Endodermal cell (in vitro differentiated cells): ENCODE measurements around the gene AP5B1. TPM values are rescaled to one million over a fixed set of nuclear protein-coding genes. Genes with fewer than 3 reads are reported as not detected.

ENCODE experiments used
- DNase-seq: peaks from one replicate; pipeline ENCODE4 v3.0.0-alpha.2; 2017
- H3K27ac ChIP-seq: 2 replicates; pipeline ENCODE4 v1.5.1; 2013; ENCODE audit warnings: mild to moderate bottlenecking, low read depth, low read length, moderate library complexity
- H3K27me3 ChIP-seq: 2 replicates; pipeline ENCODE4 v1.6.1; 2013; ENCODE audit warnings: mild to moderate bottlenecking, low read length, moderate library complexity; ENCODE audit not compliant: insufficient read depth, control insufficient read depth, poor library complexity, severe bottlenecking
- H3K36me3 ChIP-seq: 2 replicates; pipeline ENCODE4 v1.7.0; 2013; ENCODE audit warnings: mild to moderate bottlenecking, low read length, moderate library complexity; ENCODE audit not compliant: control insufficient read depth, insufficient read depth
- H3K4me1 ChIP-seq: one replicate; pipeline ENCODE4 v1.7.0; 2013; ENCODE audit warnings: low read length; ENCODE audit not compliant: control insufficient read depth, insufficient read depth
- H3K4me3 ChIP-seq: 2 replicates; pipeline ENCODE4 v1.5.1; 2013; ENCODE audit warnings: mild to moderate bottlenecking, low read length, moderate library complexity
- H3K9ac ChIP-seq: 2 replicates; pipeline ENCODE4 v1.6.1; 2013; ENCODE audit warnings: mild to moderate bottlenecking, low read length, moderate library complexity; ENCODE audit not compliant: poor library complexity, severe bottlenecking; ENCODE audit errors: extremely low read depth
- H3K9me3 ChIP-seq: 2 replicates; pipeline ENCODE4 v1.6.1; 2013; ENCODE audit warnings: mild to moderate bottlenecking, low read length, moderate library complexity; ENCODE audit not compliant: control insufficient read depth
- H3K27ac Mint-ChIP-seq: 2 replicates; pipeline ENCODE4 v1.8.0; 2020; ENCODE audit warnings: mixed read lengths
- H3K27me3 Mint-ChIP-seq: 2 replicates; pipeline ENCODE4 v1.8.0; 2021; ENCODE audit warnings: mild to moderate bottlenecking, mixed read lengths; ENCODE audit not compliant: insufficient read depth
- H3K36me3 Mint-ChIP-seq: 2 replicates; pipeline ENCODE4 v1.8.0; 2020; ENCODE audit warnings: low read depth, mixed read lengths
- H3K4me1 Mint-ChIP-seq: 2 replicates; pipeline ENCODE4 v1.8.0; 2020; ENCODE audit warnings: mixed read lengths
- H3K4me3 Mint-ChIP-seq: 2 replicates; pipeline ENCODE4 v1.8.0; 2020; ENCODE audit warnings: mild to moderate bottlenecking, moderate library complexity, mixed read lengths
- H3K9me3 Mint-ChIP-seq: 2 replicates; pipeline ENCODE4 v1.8.0; 2020; ENCODE audit warnings: mild to moderate bottlenecking, mixed read lengths
- WGBS, 2 experiments: methylation state at CpG; one replicate each; pipeline versions ENCODE4 v1.1.5 to v1.1.7; 2013; ENCODE audit warnings: missing lambda C conversion rate in 2 of 2, mixed read lengths in 1 of 2; ENCODE audit not compliant: insufficient coverage in 1 of 2, insufficient read length in 1 of 2; 5-methylcytosine and 5-hydroxymethylcytosine counted together
- total RNA-seq, 2 donors: library from RNA; stranded (reverse); fragmentation: NEBNext Ultra II Directional in 1 of 2; extraction: Animal tissue kit (Norgen Biotek cat#: 25700) in 1 of 2; gene quantifications; 2 replicates in 1 of 2; 3 replicates in 1 of 2; pipeline ENCODE4 v1.2.1, GENCODE V29; 2021
- TF ChIP-seq, protein P1 (sequence below): fragments of 200-600 bp; sonication (generic); conservative IDR thresholded peaks from 2 replicates; pipeline ENCODE4 v1.5.0; 2021; ENCODE audit warnings: antibody characterized with exemption, mild to moderate bottlenecking

The AP5B1 gene
- total RNA-seq, 2 donors from 2014 or later, result 17.8 to 29.9 TPM

GRCh38 chr11:65798882-65799281 is 18.1 kb upstream of the AP5B1 start:
- Histone ChIP-seq H3K27me3 (no peaks in the 10 kb centered on the region), H3K36me3 (no peaks in the 10 kb centered on the region), H3K4me1 (peaks cover 4% of the 10 kb centered on the region), H3K9me3 (no peaks in the 10 kb centered on the region), H3K9ac (no peak overlapping the region), H3K27ac (no peak overlapping the region), H3K4me3 (no peak overlapping the region)
- no peak for DNase-seq
- H3K9me3 Mint-ChIP-seq, result no peaks in the 10 kb centered on the region
- H3K27me3 Mint-ChIP-seq, result peaks cover 8% of the 10 kb centered on the region
- H3K4me1 Mint-ChIP-seq, result peaks cover 15% of the 10 kb centered on the region
- H3K4me3 Mint-ChIP-seq, result no peak overlapping the region
- no peak overlapping the region for H3K27ac Mint-ChIP-seq
- H3K36me3 Mint-ChIP-seq, result peaks cover 6% of the 10 kb centered on the region
- 92 to 94% methylated on average over 3 to 8 of the region's 8 CpGs for WGBS, 2 experiments
- TF ChIP-seq, protein P1, sequence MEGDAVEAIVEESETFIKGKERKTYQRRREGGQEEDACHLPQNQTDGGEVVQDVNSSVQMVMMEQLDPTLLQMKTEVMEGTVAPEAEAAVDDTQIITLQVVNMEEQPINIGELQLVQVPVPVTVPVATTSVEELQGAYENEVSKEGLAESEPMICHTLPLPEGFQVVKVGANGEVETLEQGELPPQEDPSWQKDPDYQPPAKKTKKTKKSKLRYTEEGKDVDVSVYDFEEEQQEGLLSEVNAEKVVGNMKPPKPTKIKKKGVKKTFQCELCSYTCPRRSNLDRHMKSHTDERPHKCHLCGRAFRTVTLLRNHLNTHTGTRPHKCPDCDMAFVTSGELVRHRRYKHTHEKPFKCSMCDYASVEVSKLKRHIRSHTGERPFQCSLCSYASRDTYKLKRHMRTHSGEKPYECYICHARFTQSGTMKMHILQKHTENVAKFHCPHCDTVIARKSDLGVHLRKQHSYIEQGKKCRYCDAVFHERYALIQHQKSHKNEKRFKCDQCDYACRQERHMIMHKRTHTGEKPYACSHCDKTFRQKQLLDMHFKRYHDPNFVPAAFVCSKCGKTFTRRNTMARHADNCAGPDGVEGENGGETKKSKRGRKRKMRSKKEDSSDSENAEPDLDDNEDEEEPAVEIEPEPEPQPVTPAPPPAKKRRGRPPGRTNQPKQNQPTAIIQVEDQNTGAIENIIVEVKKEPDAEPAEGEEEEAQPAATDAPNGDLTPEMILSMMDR, result no peak

GRCh38 chr11:65797711-65798110 is 16.9 kb upstream of the AP5B1 start:
- Mint-ChIP-seq H3K27me3 (no peaks in the 10 kb centered on the region), H3K36me3 (peaks cover 6% of the 10 kb centered on the region), H3K4me3 (no peak overlapping the region), H3K9me3 (no peaks in the 10 kb centered on the region), H3K27ac (no peak overlapping the region), H3K4me1 (peaks cover 14% of the 10 kb centered on the region)
- Histone ChIP-seq H3K27me3 (no peaks in the 10 kb centered on the region), H3K4me3 (no peak overlapping the region), H3K9ac (no peak overlapping the region), H3K36me3 (no peaks in the 10 kb centered on the region), H3K4me1 (peaks cover 4% of the 10 kb centered on the region), H3K9me3 (no peaks in the 10 kb centered on the region), H3K27ac (no peak overlapping the region)
- TF ChIP-seq, protein P1, result no peak
- DNase-seq, result no peak
- WGBS, 2 experiments, result 92 to 99% methylated on average over 9 to 13 of the region's 13 CpGs

DNA sequence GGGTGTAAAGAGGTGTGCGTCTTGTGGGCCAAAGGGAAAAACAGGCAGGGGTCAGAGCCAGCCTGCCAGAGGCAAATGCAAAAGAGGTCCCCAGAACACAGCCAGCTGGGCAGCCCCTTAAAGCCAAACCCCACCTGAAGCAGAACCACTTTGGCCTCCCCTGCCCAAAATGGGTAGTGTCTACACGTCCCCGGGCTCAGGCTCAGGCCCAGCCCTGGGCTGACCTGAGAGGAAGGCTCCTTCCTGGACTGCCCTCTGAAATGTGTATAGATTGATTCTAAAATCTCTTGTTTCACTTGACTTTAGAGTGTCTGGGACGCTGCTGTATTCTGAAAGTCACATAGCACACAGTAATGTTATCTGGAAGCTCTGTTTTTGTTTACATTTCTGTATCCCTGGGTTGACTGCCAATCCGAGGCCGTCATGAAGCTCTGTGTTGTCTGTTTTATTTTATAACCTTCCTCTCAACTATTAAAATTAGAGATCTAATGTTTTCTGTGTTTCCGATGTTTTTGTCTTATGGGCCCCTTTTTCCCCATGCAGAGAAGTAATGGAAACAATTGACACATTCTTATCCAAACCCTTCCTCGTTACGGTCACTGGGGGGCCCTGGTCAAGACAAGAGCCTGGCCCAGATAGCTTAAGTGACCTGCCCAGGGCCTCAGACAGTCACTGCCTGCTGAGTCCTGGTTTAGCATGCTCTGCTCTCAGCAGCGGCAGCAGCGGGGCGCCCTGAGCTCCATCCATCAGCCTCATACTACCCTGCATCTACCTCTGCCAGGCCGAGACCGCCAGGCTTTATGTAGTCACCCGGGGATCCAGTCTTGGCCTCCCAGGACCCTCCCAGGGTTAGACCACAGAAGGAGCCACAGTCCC is 16.2 kb upstream of the AP5B1 start:
- TF ChIP-seq, protein P1, result peak; percentile 46
- no peaks in the 10 kb centered on the region for H3K27me3 ChIP-seq
- no peak overlapping the region for H3K4me3 ChIP-seq
- Mint-ChIP-seq H3K36me3 (peaks cover 6% of the 10 kb centered on the region), H3K27me3 (no peaks in the 10 kb centered on the region), H3K4me1 (peaks cover 14% of the 10 kb centered on the region), H3K4me3 (no peak overlapping the region), H3K27ac (peak overlapping the region; percentile 56), H3K9me3 (no peaks in the 10 kb centered on the region)
- 76 to 77% methylated on average over 9 to 15 of the region's 15 CpGs for WGBS, 2 experiments
- H3K36me3 ChIP-seq, result no peaks in the 10 kb centered on the region
- DNase-seq, result peak; percentile 67
- peak overlapping the region; percentile 5 for H3K9ac ChIP-seq
- no peak overlapping the region for H3K27ac ChIP-seq
- H3K9me3 ChIP-seq, result no peaks in the 10 kb centered on the region
- peaks cover 4% of the 10 kb centered on the region for H3K4me1 ChIP-seq
